Loucy (cell line): ENCODE results near the gene TRPV2.

Experiments
- EZH2phosphoT487 ChIP-seq: fragments of 200-600 bp; IDR thresholded peaks from 2 replicates; pipeline ENCODE4 v1.6.1; 2018; ENCODE audit warnings: antibody characterized with exemption, mild to moderate bottlenecking, moderate library complexity, borderline replicate concordance
- TF ChIP-seq, protein P1 (sequence below): fragments of 200-600 bp; sonication (generic); conservative IDR thresholded peaks from 2 replicates; pipeline ENCODE4 v1.5.1; 2014; ENCODE audit warnings: mild to moderate bottlenecking, antibody characterized with exemption, low read length

GRCh38 chr17:16398270-16399267 is 16.8 kb upstream of the TRPV2 start:
- TF ChIP-seq, protein P1, sequence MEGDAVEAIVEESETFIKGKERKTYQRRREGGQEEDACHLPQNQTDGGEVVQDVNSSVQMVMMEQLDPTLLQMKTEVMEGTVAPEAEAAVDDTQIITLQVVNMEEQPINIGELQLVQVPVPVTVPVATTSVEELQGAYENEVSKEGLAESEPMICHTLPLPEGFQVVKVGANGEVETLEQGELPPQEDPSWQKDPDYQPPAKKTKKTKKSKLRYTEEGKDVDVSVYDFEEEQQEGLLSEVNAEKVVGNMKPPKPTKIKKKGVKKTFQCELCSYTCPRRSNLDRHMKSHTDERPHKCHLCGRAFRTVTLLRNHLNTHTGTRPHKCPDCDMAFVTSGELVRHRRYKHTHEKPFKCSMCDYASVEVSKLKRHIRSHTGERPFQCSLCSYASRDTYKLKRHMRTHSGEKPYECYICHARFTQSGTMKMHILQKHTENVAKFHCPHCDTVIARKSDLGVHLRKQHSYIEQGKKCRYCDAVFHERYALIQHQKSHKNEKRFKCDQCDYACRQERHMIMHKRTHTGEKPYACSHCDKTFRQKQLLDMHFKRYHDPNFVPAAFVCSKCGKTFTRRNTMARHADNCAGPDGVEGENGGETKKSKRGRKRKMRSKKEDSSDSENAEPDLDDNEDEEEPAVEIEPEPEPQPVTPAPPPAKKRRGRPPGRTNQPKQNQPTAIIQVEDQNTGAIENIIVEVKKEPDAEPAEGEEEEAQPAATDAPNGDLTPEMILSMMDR, result no peak
- no peak for TF ChIP-seq EZH2phosphoT487
